Type B pancreatic cell (in vitro differentiated cells): Measurements from ENCODE around the gene LRRN1. TPM values are rescaled to one million over a fixed set of nuclear protein-coding genes. Genes with fewer than 3 reads are reported as not detected.
A peak's percentile ranks its signal among the peaks of the same experiment; 100 is the strongest.

Experiments used
- DNase-seq: peaks from one replicate; pipeline ENCODE4 v3.0.0; 2021; ENCODE audit warnings: mixed read lengths; ENCODE audit not compliant: unreplicated experiment; ENCODE audit errors: extremely low spot score
- H3K27ac Mint-ChIP-seq: 2 replicates; pipeline ENCODE4 v1.8.0; 2021; ENCODE audit warnings: mild to moderate bottlenecking, mixed read lengths
- H3K27me3 Mint-ChIP-seq: 2 replicates; pipeline ENCODE4 v1.8.0; 2021; ENCODE audit warnings: mixed read lengths
- H3K36me3 Mint-ChIP-seq: 2 replicates; pipeline ENCODE4 v1.8.0; 2021; ENCODE audit warnings: mixed read lengths
- H3K4me1 Mint-ChIP-seq: one replicate; pipeline ENCODE4 v1.8.0; 2021; ENCODE audit warnings: mixed read lengths; ENCODE audit not compliant: unreplicated experiment
- H3K4me3 Mint-ChIP-seq: 2 replicates; pipeline ENCODE4 v1.8.0; 2021; ENCODE audit warnings: mild to moderate bottlenecking, mixed read lengths
- H3K9me3 Mint-ChIP-seq: 2 replicates; pipeline ENCODE4 v1.8.0; 2021; ENCODE audit warnings: mixed read lengths
- CTCF ChIP-seq: fragments of 200-600 bp; sonication (generic); conservative IDR thresholded peaks from 2 replicates; pipeline ENCODE4 v1.5.0; 2021; ENCODE audit warnings: antibody characterized with exemption, mild to moderate bottlenecking
- total RNA-seq: library from RNA; stranded (reverse); gene quantifications from 2 replicates; pipeline ENCODE4 v1.2.1, GENCODE V29; 2021; ENCODE audit warnings: low replicate concordance

Gene LRRN1
- total RNA-seq, 1 donor from 2014 or later, result 85.2 TPM

GRCh38 chr3:3800685-3801493 is 1.7 kb downstream of the LRRN1 start:
- H3K27ac Mint-ChIP-seq, result peak overlapping the region; percentile 84
- no peak for TF ChIP-seq CTCF
- H3K27me3 Mint-ChIP-seq, result peaks cover 22% of the 10 kb centered on the region
- peak overlapping the region; percentile 93 for H3K4me3 Mint-ChIP-seq
- H3K9me3 Mint-ChIP-seq, result no peaks in the 10 kb centered on the region
- DNase-seq, result peak; percentile 78
- H3K4me1 Mint-ChIP-seq, result peaks cover 29% of the 10 kb centered on the region
- peaks cover 5% of the 10 kb centered on the region for H3K36me3 Mint-ChIP-seq

GRCh38 chr3:3801494-3801841 is 2.2 kb downstream of the LRRN1 start:
- peaks cover 22% of the 10 kb centered on the region for H3K27me3 Mint-ChIP-seq
- TF ChIP-seq CTCF, result no peak
- H3K36me3 Mint-ChIP-seq, result peaks cover 11% of the 10 kb centered on the region
- peak overlapping the region; percentile 84 for H3K27ac Mint-ChIP-seq
- H3K4me3 Mint-ChIP-seq, result peak overlapping the region; percentile 93
- DNase-seq, result no peak
- H3K4me1 Mint-ChIP-seq, result peaks cover 33% of the 10 kb centered on the region
- H3K9me3 Mint-ChIP-seq, result no peaks in the 10 kb centered on the region

- H3K27ac Mint-ChIP-seq, result peak overlapping the region; percentile 84
- no peaks in the 10 kb centered on the region for H3K9me3 Mint-ChIP-seq
- no peak for DNase-seq
- TF ChIP-seq CTCF, result no peak
- H3K27me3 Mint-ChIP-seq, result peaks cover 21% of the 10 kb centered on the region
- peaks cover 11% of the 10 kb centered on the region for H3K36me3 Mint-ChIP-seq
- H3K4me3 Mint-ChIP-seq, result peak overlapping the region; percentile 93
- peaks cover 33% of the 10 kb centered on the region for H3K4me1 Mint-ChIP-seq
Observed at GRCh38 chr3:3802046-3802445, 2.8 kb downstream of the LRRN1 start.

GRCh38 chr3:3804560-3804959 is 5.3 kb downstream of the LRRN1 start:
- no peaks in the 10 kb centered on the region for H3K9me3 Mint-ChIP-seq
- H3K36me3 Mint-ChIP-seq, result peaks cover 23% of the 10 kb centered on the region
- no peak overlapping the region for H3K27ac Mint-ChIP-seq
- peaks cover 21% of the 10 kb centered on the region for H3K4me1 Mint-ChIP-seq
- no peak for DNase-seq
- no peak for TF ChIP-seq CTCF
- peak overlapping the region; percentile 17 for H3K4me3 Mint-ChIP-seq
- peaks cover 7% of the 10 kb centered on the region for H3K27me3 Mint-ChIP-seq

- peaks cover 20% of the 10 kb centered on the region for H3K4me1 Mint-ChIP-seq
- no peak overlapping the region for H3K27ac Mint-ChIP-seq
- DNase-seq, result no peak
- peaks cover 6% of the 10 kb centered on the region for H3K27me3 Mint-ChIP-seq
- no peaks in the 10 kb centered on the region for H3K9me3 Mint-ChIP-seq
- no peak for TF ChIP-seq CTCF
- no peak overlapping the region for H3K4me3 Mint-ChIP-seq
- peaks cover 25% of the 10 kb centered on the region for H3K36me3 Mint-ChIP-seq
Observed at GRCh38 chr3:3806092-3806491, 6.9 kb downstream of the LRRN1 start.
